Measurements from ENCODE around the gene PTBP3.

DNA sequence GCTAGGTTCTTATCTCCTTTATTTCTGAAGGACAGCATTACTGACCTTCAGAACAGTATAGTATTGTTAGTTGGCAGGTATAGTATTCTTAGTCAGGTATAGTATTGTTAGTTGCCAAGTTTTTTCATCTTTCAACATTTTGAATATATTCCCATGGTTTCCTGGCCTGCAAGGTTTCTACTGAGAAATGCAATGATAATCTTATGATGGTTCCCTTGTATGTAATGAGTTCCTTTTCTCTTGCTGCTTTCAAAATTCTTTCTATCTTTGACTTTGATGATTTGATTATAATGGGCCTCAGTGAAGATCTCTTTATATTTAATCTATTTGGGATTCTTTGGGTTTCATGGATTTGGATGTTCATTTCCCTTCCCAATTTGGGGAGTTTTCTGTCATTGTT lies 34.0 kb upstream of the PTBP3 start:
- TF ChIP-seq HNRNPUL1 (IDR thresholded peaks at IDR 0.05; ENCODE audit: low read depth, low read length) (no peak), POLR2A (IDR thresholded peaks at IDR 0.05; ENCODE audit: insufficient read depth in 1 of 2, low read depth in 2 of 2, low read length in 2 of 2) (no peak), MAF1 (CRISPR knock-in tag; IDR thresholded peaks at IDR 0.05; ENCODE audit: borderline replicate concordance) (no peak), HDAC6 (IDR thresholded peaks at IDR 0.05; ENCODE audit: low read depth, low read length) (no peak), HDAC1 (CRISPR knock-in tag; IDR thresholded peaks at IDR 0.05) (no peak)
- TF ChIP-seq, protein P1, sequence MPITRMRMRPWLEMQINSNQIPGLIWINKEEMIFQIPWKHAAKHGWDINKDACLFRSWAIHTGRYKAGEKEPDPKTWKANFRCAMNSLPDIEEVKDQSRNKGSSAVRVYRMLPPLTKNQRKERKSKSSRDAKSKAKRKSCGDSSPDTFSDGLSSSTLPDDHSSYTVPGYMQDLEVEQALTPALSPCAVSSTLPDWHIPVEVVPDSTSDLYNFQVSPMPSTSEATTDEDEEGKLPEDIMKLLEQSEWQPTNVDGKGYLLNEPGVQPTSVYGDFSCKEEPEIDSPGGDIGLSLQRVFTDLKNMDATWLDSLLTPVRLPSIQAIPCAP (CRISPR knock-in tag; IDR thresholded peaks at IDR 0.05; ENCODE audit: low read depth) = no peak
